Germinal center (tissue), 1 donor: ENCODE measurements around the gene PLCL1.

Experiments
- DNase-seq: peaks from one replicate; pipeline ENCODE4 v3.0.0; 2012; ENCODE audit warnings: mixed read lengths, low spot score

The PLCL1 gene

GRCh38 chr2:197954328-197954727, 149.9 kb downstream of the PLCL1 start:
- DNase-seq = no peak

- no peak for DNase-seq
Observed at GRCh38 chr2:197958592-197959150, 154.3 kb downstream of the PLCL1 start.

- no peak for DNase-seq
Observed at GRCh38 chr2:197959383-197959782, 155.0 kb downstream of the PLCL1 start.

GRCh38 chr2:197960786-197961185, 156.4 kb downstream of the PLCL1 start:
- DNase-seq = no peak

- DNase-seq = no peak
Observed at GRCh38 chr2:197964720-197965119, 160.3 kb downstream of the PLCL1 start.

GRCh38 chr2:197965756-197966155, 161.4 kb downstream of the PLCL1 start:
- DNase-seq = no peak

- no peak for DNase-seq
Observed at GRCh38 chr2:197969391-197969893, 165.0 kb downstream of the PLCL1 start.

- DNase-seq = no peak
Observed at GRCh38 chr2:197972061-197972460, 167.7 kb downstream of the PLCL1 start.

GRCh38 chr2:197972587-197972986, 168.2 kb downstream of the PLCL1 start:
- DNase-seq = no peak

GRCh38 chr2:197973772-197974171, 169.4 kb downstream of the PLCL1 start:
- DNase-seq = no peak

GRCh38 chr2:197975931-197976519, 171.6 kb downstream of the PLCL1 start:
- no peak for DNase-seq

GRCh38 chr2:197978971-197979370, 174.6 kb downstream of the PLCL1 start:
- DNase-seq = no peak

- no peak for DNase-seq
Observed at GRCh38 chr2:197982565-197982964, 178.2 kb downstream of the PLCL1 start.

- DNase-seq = no peak
Observed at GRCh38 chr2:197985029-197985638, 180.7 kb downstream of the PLCL1 start.

- DNase-seq = no peak
Observed at GRCh38 chr2:197986977-197987376, 182.6 kb downstream of the PLCL1 start.

GRCh38 chr2:197990356-197990755, 186.0 kb downstream of the PLCL1 start:
- no peak for DNase-seq

GRCh38 chr2:197992482-197993133, 188.2 kb downstream of the PLCL1 start:
- DNase-seq = no peak

GRCh38 chr2:197993363-197993762, 189.0 kb downstream of the PLCL1 start:
- no peak for DNase-seq

GRCh38 chr2:197993830-197994229, 189.4 kb downstream of the PLCL1 start:
- no peak for DNase-seq

GRCh38 chr2:197994751-197995150, 190.4 kb downstream of the PLCL1 start:
- no peak for DNase-seq

- no peak for DNase-seq
Observed at GRCh38 chr2:197996583-197996982, 192.2 kb downstream of the PLCL1 start.

- DNase-seq = no peak
Observed at GRCh38 chr2:197997083-197997541, 192.7 kb downstream of the PLCL1 start.

GRCh38 chr2:197998702-197999101, 194.3 kb downstream of the PLCL1 start:
- no peak for DNase-seq
